Neural cell (in vitro differentiated cells): Measurements from ENCODE around the gene KLC1.

Experiments used
- EP300 ChIP-seq: fragments of 450-650 bp; conservative IDR thresholded peaks from 2 replicates; pipeline ENCODE4 v1.6.1; 2014; ENCODE audit warnings: antibody characterized with exemption, mild to moderate bottlenecking, moderate library complexity; ENCODE audit not compliant: poor library complexity, severe bottlenecking
- EZH2 ChIP-seq: fragments of 200-600, 300-800 bp; shearing (Covaris generic), sonication (generic); IDR thresholded peaks from 2 replicates; pipeline ENCODE4 v1.6.1; 2014; ENCODE audit warnings: antibody characterized with exemption, low read length, borderline replicate concordance, mild to moderate bottlenecking; ENCODE audit not compliant: insufficient read depth, poor library complexity, severe bottlenecking
- POLR2AphosphoS5 ChIP-seq: IDR thresholded peaks from 2 replicates; pipeline ENCODE4 v1.6.1; 2012
- RAD21 ChIP-seq: fragments of 450-650 bp; conservative IDR thresholded peaks from 2 replicates; pipeline ENCODE4 v1.6.1; 2014; ENCODE audit warnings: antibody characterized with exemption, mild to moderate bottlenecking, moderate library complexity
- REST ChIP-seq: IDR thresholded peaks from 2 replicates; pipeline ENCODE4 v1.6.1; 2012; ENCODE audit warnings: borderline replicate concordance
- SMC3 ChIP-seq: fragments of 450-650 bp; conservative IDR thresholded peaks from 2 replicates; pipeline ENCODE4 v1.6.1; 2014; ENCODE audit warnings: antibody characterized with exemption, mild to moderate bottlenecking, moderate library complexity; ENCODE audit not compliant: poor library complexity
- TAF1 ChIP-seq: IDR thresholded peaks from 2 replicates; pipeline ENCODE4 v1.6.1; 2012; ENCODE audit warnings: low read depth
- TF ChIP-seq, protein P1 (sequence below): fragments of 450-650 bp; IDR thresholded peaks from 2 replicates; pipeline ENCODE4 v1.5.1; 2014; ENCODE audit warnings: antibody characterized with exemption, mild to moderate bottlenecking, moderate library complexity; ENCODE audit not compliant: poor library complexity, severe bottlenecking

DNA sequence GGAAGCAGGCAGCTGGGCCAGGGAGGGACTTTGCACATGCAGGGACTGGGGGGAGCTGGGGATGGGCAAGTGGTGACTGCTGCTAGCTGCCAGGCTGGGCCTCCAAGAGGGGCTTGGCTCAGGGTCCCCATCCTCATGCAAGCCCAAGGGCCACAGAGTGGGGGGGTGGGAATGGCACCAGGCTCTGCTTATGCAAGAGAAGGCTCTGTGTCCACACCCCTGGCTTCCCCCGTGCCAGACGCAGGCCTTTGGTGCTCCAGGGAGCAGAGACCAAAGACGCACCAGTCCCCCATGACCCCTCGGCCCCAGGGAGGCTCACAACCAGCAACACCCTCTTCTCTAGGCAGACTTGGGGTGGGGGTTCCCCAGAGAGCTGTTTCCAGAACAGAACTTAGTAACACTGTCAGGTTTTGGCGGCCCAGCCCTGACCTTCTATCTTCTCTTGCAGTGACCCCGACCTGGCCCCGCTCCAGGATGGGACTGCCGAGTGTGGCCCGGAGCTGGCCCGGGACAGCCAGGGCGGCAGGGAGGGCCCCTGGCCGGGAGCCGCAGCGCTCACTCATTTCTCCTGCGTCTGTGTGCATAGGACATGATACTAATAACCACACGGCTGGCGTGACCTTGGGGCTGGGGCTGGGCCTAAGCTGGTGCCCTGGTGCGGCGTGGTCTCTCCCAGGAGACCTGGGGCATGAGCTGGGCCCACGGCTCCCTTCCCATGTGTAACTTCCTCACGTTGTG, 71.9 kb downstream of the KLC1 start:
- TF ChIP-seq POLR2AphosphoS5: no peak
- TF ChIP-seq, protein P1, sequence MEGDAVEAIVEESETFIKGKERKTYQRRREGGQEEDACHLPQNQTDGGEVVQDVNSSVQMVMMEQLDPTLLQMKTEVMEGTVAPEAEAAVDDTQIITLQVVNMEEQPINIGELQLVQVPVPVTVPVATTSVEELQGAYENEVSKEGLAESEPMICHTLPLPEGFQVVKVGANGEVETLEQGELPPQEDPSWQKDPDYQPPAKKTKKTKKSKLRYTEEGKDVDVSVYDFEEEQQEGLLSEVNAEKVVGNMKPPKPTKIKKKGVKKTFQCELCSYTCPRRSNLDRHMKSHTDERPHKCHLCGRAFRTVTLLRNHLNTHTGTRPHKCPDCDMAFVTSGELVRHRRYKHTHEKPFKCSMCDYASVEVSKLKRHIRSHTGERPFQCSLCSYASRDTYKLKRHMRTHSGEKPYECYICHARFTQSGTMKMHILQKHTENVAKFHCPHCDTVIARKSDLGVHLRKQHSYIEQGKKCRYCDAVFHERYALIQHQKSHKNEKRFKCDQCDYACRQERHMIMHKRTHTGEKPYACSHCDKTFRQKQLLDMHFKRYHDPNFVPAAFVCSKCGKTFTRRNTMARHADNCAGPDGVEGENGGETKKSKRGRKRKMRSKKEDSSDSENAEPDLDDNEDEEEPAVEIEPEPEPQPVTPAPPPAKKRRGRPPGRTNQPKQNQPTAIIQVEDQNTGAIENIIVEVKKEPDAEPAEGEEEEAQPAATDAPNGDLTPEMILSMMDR: no peak
- no peak for TF ChIP-seq TAF1
- TF ChIP-seq REST: no peak
- TF ChIP-seq SMC3: no peak
- TF ChIP-seq EZH2: no peak
- no peak for TF ChIP-seq RAD21
- TF ChIP-seq EP300: no peak
